GM12878 (cell line): ENCODE measurements around the gene ZYG11A.

Experiments used
- BACH1 ChIP-seq: fragments of 450-650 bp; IDR thresholded peaks from 2 replicates; pipeline ENCODE4 v1.6.1; 2017; ENCODE audit warnings: mild to moderate bottlenecking, borderline replicate concordance
- HDGF ChIP-seq: fragments of 450-650 bp; IDR thresholded peaks from 2 replicates; pipeline ENCODE4 v1.6.1; 2016; ENCODE audit warnings: antibody characterized with exemption
- POLR2A ChIP-seq: IDR thresholded peaks from 2 replicates; pipeline ENCODE4 v1.6.1; 2011; ENCODE audit warnings: low read depth, mild to moderate bottlenecking, low read length

GRCh38 chr1:52917581-52917980, 75.0 kb downstream of the ZYG11A start:
- no peak for TF ChIP-seq HDGF
- no peak for TF ChIP-seq BACH1
- no peak for TF ChIP-seq POLR2A
